Mucosa of descending colon (tissue), 3 donors: ENCODE data around the gene ZNF660. TPM values are rescaled to one million over a fixed set of nuclear protein-coding genes. Genes with fewer than 3 reads are reported as not detected.

Experiments
- ATAC-seq: fragments of 200-7000 bp; cut with Tn5 transposase; one replicate; pipeline ENCODE4 v1.9.1; 2020; ENCODE audit warnings: mild to moderate bottlenecking, moderate library complexity
- DNase-seq, 3 donors: peaks; one replicate each; pipeline ENCODE4 v3.0.0-alpha.2; 2020
- H3K36me3 ChIP-seq: fragments of 200-600 bp; one replicate; pipeline ENCODE4 v1.8.0; 2021; ENCODE audit warnings: low read depth, mild to moderate bottlenecking
- H3K4me1 ChIP-seq: fragments of 200-600 bp; one replicate; pipeline ENCODE4 v1.8.0; 2021; ENCODE audit warnings: low read depth, mild to moderate bottlenecking
- H3K4me3 ChIP-seq: fragments of 200-600 bp; one replicate; pipeline ENCODE4 v1.8.0; 2021; ENCODE audit warnings: mild to moderate bottlenecking
- H3K9me3 ChIP-seq: fragments of 200-600 bp; one replicate; pipeline ENCODE4 v1.8.0; 2021; ENCODE audit warnings: mild to moderate bottlenecking
- intact Hi-C, 2 donors: fragments of 100-400 bp; cut with DNase I in 1 of 2; cut with micrococcal nuclease in 1 of 2; formaldehyde crosslinking; loops; one replicate each; pipeline versions ENCODE4 v1.11.0 to v1.11.1; 2022; cut with DNase I, micrococcal nuclease
- total RNA-seq, 3 donors: library from RNA; stranded (reverse); fragmentation: NEBNext Ultra II Directional in 2 of 3; extraction: Animal tissue kit (Norgen Biotek cat#: 25700) in 2 of 3; gene quantifications; one replicate each; pipeline versions ENCODE4 v1.2.1 to v1.2.4, GENCODE V29; 2021 to 2023
- TF ChIP-seq, protein P1 (sequence below): fragments of 200-600 bp; IDR thresholded peaks from one replicate; pipeline ENCODE4 v1.8.0; 2022; ENCODE audit warnings: antibody characterized with exemption, mild to moderate bottlenecking
- donor health status: DM: no; HTN: no; CAD: no; lungs with moderate emphysema.
- donor health status: DM: no; HTN: no; CAD: no.
- donor health status: DM: no; HTN: yes; CAD: no.

ZNF660 gene
- total RNA-seq, 3 donors from 2014 or later, result 0.67 to 4.6 (median 1.1) TPM

DNA sequence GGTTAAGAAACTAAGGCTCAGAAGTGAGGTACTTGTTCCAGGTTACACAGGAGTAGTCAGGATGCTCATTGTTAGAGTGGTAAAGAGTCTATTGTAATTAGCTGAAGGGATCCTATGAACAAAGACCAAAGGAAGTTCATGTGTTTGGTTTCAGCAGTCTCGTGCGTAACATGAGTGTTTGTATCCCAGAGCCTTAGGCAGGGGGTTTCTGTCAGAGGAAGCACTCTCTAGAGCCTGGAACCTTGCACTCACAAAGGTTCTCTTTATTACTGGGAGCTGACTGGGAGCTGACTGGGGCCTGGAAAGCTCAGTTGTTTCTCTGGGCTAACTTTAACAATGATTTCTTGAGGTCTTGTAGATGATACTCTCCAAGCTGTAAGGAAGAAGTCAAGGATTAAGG lies 44.0 kb downstream of the ZNF660 start:
- intact Hi-C loops, result no loop called here
- TF ChIP-seq, protein P1, sequence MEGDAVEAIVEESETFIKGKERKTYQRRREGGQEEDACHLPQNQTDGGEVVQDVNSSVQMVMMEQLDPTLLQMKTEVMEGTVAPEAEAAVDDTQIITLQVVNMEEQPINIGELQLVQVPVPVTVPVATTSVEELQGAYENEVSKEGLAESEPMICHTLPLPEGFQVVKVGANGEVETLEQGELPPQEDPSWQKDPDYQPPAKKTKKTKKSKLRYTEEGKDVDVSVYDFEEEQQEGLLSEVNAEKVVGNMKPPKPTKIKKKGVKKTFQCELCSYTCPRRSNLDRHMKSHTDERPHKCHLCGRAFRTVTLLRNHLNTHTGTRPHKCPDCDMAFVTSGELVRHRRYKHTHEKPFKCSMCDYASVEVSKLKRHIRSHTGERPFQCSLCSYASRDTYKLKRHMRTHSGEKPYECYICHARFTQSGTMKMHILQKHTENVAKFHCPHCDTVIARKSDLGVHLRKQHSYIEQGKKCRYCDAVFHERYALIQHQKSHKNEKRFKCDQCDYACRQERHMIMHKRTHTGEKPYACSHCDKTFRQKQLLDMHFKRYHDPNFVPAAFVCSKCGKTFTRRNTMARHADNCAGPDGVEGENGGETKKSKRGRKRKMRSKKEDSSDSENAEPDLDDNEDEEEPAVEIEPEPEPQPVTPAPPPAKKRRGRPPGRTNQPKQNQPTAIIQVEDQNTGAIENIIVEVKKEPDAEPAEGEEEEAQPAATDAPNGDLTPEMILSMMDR, result no peak
- DNase-seq (no peak), ATAC-seq (no peak)
- Histone ChIP-seq H3K4me1 (peaks cover 14% of the 10 kb centered on the region), H3K9me3 (no peaks in the 10 kb centered on the region), H3K4me3 (no peak overlapping the region), H3K36me3 (no peaks in the 10 kb centered on the region)

DNA sequence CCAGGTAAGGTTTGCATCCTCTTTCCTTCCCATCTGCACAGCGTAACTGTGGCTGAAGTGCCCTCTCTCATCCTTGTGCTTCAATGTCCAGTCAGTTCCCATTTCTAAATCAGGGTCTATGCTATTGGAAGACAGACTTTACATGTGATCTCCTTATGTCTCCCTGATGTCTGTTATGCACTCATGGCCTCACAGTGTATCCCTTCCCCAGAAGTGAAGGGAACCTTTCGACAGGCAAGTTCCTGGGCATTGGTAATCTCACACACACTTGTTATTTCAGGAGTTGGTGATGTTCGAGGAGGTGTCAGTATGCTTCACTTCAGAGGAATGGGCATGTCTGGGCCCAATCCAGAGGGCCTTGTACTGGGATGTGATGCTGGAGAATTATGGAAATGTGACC lies 47.4 kb downstream of the ZNF660 start:
- H3K4me3 ChIP-seq, result no peak overlapping the region
- no peak for DNase-seq
- TF ChIP-seq, protein P1, result no peak
- ATAC-seq, result no peak
- H3K9me3 ChIP-seq, result peaks cover 6% of the 10 kb centered on the region
- intact Hi-C loops, result no loop called here
- no peaks in the 10 kb centered on the region for H3K4me1 ChIP-seq
- no peaks in the 10 kb centered on the region for H3K36me3 ChIP-seq

DNA sequence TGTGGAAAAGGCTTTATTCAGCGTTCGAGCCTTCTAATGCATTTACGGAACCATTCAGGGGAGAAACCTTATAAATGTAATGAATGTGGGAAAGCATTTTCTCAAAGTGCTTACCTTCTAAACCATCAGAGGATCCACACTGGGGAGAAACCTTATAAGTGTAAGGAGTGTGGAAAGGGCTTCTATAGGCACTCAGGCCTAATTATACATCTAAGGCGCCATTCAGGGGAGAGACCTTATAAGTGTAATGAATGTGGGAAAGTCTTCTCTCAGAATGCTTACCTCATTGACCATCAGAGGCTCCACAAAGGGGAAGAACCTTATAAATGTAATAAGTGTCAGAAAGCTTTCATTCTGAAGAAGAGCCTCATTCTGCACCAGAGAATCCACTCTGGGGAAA lies 57.6 kb downstream of the ZNF660 start:
- intact Hi-C loops, result no loop called here
- Histone ChIP-seq H3K36me3 (peaks cover 14% of the 10 kb centered on the region), H3K9me3 (peaks cover 83% of the 10 kb centered on the region), H3K4me1 (no peaks in the 10 kb centered on the region), H3K4me3 (no peak overlapping the region)
- ATAC-seq, result no peak
- no peak for DNase-seq
- TF ChIP-seq, protein P1, result no peak

DNA sequence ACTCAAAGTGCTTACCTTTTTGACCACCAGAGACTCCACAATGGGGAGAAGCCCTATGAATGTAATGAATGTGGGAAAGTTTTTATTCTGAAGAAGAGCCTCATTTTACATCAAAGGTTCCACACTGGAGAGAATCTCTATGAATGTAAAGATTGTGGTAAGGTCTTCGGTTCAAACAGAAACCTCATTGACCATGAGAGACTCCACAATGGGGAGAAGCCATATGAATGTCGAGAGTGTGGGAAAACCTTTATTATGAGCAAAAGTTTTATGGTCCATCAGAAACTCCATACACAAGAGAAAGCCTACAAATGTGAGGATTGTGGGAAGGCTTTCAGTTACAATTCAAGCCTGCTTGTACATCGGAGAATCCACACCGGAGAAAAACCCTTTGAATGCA lies 58.3 kb downstream of the ZNF660 start:
- intact Hi-C loops, result no loop called here
- Histone ChIP-seq H3K9me3 (peaks cover 81% of the 10 kb centered on the region), H3K4me1 (no peaks in the 10 kb centered on the region), H3K4me3 (no peak overlapping the region), H3K36me3 (peaks cover 14% of the 10 kb centered on the region)
- ATAC-seq (no peak), DNase-seq (no peak)
- TF ChIP-seq, protein P1, result no peak

DNA sequence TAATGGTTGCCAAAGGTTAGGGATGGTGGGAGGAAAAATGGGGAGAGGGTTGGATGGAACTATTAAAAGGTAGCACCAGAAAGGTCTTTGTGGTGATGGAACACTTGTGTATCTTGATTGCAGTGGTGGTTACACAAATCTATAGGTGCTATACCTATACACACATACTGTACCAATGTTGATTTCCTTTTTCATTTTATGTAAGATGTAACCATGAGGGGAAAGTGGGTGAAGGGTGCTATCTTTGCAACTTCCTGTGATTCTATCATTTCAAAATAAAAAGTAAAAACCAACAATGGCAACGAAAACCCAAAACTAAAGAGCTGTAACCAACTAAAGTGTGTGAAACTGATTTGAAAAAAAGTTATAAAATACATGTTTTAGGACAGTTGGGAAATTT lies 63.0 kb downstream of the ZNF660 start:
- Histone ChIP-seq H3K36me3 (peaks cover under 1% of the 10 kb centered on the region), H3K4me1 (peaks cover 4% of the 10 kb centered on the region), H3K4me3 (no peak overlapping the region), H3K9me3 (peaks cover 35% of the 10 kb centered on the region)
- DNase-seq, result no peak
- intact Hi-C loops, result no loop called here
- ATAC-seq, result no peak
- TF ChIP-seq, protein P1, result no peak

DNA sequence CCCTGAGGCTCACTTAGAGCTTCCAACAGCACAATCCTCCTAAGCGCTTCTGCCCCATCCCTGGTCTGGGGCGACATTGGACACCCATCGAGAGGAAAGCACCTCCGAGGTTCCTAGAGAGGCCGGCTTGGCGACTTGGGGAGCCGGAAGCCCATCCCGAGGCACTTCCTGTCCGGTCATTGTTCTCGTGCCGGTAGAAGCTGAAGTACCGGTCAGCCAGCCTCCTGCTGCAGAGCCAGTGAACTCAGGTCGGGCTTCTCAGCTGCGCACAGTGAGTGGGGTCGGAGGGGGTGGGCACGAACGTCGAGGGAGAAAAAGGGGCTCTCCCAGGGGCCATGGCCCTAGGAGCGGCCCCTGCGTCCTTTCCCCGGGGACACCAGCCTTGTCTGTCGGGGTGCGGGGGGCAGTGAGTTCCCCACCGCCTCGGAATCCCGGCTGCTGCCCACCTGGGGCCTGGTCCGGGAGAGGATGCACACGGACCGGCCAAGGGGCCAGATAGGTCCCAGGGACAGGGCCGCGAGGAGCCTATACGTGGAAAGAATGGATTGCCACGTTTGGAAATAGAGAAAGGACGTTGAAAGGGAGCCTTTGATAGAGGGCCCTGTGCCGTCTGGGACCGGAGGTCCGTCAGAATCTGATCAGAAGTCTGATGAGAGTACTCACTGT lies 63.9 kb downstream of the ZNF660 start, which contains the start of gene ZNF35:
Gene ZNF35, plus strand, starts transcription at position 169 of the 666 bp plus-strand sequence. CDS start 2,336 bp downstream, outside the sequence.
- H3K36me3 ChIP-seq, result no peaks in the 10 kb centered on the region
- ATAC-seq (peak; percentile 99), DNase-seq (peak; percentile 81)
- H3K4me1 ChIP-seq, result peaks cover 4% of the 10 kb centered on the region
- H3K4me3 ChIP-seq, result peak within 1 kb of the TSS; percentile 69
- H3K9me3 ChIP-seq, result peaks cover 25% of the 10 kb centered on the region
- intact Hi-C loops, result no loop called here
- TF ChIP-seq, protein P1, result no peak
